Activated B cell treated with CpG ODN at 0.5 μM for 24 hours (primary cell): ENCODE results near the gene PRRC2B. TPM values are rescaled to one million over a fixed set of nuclear protein-coding genes. Genes with fewer than 3 reads are reported as not detected.

Experiments
- ATAC-seq: fragments of 200-7000 bp; cut with Tn5 transposase; one replicate; pipeline ENCODE4 v1.10.0; 2021; ENCODE audit warnings: low read depth, mild to moderate bottlenecking, moderate library complexity
- CTCF ChIA-PET: fragments of 350-600 bp; sonication (Branson Sonifier 250); formaldehyde crosslinking; loops from one replicate; lab custom pipeline; 2021; ENCODE audit warnings: antibody characterized with exemption; lab: Charles Lee
- POLR2A ChIA-PET: fragments of 350-600 bp; sonication (Branson Sonifier 250); formaldehyde crosslinking; loops from one replicate; lab custom pipeline; 2021; ENCODE audit warnings: antibody characterized with exemption; lab: Charles Lee
- DNase-seq: peaks from one replicate; pipeline ENCODE4 v3.0.0; 2022
- H3K27ac Mint-ChIP-seq: one replicate; pipeline ENCODE4 v1.8.0; 2020; ENCODE audit warnings: mixed read lengths
- H3K27me3 Mint-ChIP-seq: one replicate; pipeline ENCODE4 v1.8.0; 2021; ENCODE audit warnings: mixed read lengths
- H3K36me3 Mint-ChIP-seq: one replicate; pipeline ENCODE4 v1.8.0; 2021; ENCODE audit warnings: low read depth, mixed read lengths
- H3K4me1 Mint-ChIP-seq: one replicate; pipeline ENCODE4 v1.8.0; 2021; ENCODE audit warnings: mixed read lengths
- H3K4me3 Mint-ChIP-seq: one replicate; pipeline ENCODE4 v1.8.0; 2020; ENCODE audit warnings: mild to moderate bottlenecking, mixed read lengths
- H3K9me3 Mint-ChIP-seq: one replicate; pipeline ENCODE4 v1.8.0; 2020; ENCODE audit warnings: mixed read lengths
- CTCF ChIP-seq: fragments of 200-600 bp; IDR thresholded peaks from one replicate; pipeline ENCODE4 v1.8.0; 2022; ENCODE audit warnings: antibody characterized with exemption, mild to moderate bottlenecking
- intact Hi-C: fragments of 100-400 bp; cut with micrococcal nuclease; formaldehyde crosslinking; loops from one replicate; pipeline ENCODE4 v1.15.1; 2024
- total RNA-seq: library from RNA; stranded (reverse); gene quantifications from 2 replicates; pipeline ENCODE4 v1.2.3, GENCODE V29; 2022

PRRC2B gene
- total RNA-seq, 1 donor from 2014 or later: 206 TPM

GRCh38 chr9:131461166-131461565, 67.3 kb downstream of the PRRC2B start:
- CTCF ChIA-PET: no interaction called here

GRCh38 chr9:131464354-131465000, 70.6 kb downstream of the PRRC2B start:
- no peak overlapping the region for H3K4me3 Mint-ChIP-seq
- CTCF ChIA-PET: no interaction called here
- intact Hi-C loops: no loop called here

More at GRCh38 chr9:131461166-131461565, 67.3 kb downstream of the PRRC2B start:
- H3K4me1 Mint-ChIP-seq: no peaks in the 10 kb centered on the region
- ATAC-seq (no peak), DNase-seq (no peak)
- peaks cover 90% of the 10 kb centered on the region for H3K36me3 Mint-ChIP-seq
- POLR2A ChIA-PET: no interaction called here
- no peak overlapping the region for H3K4me3 Mint-ChIP-seq
- intact Hi-C loops: no loop called here
- no peaks in the 10 kb centered on the region for H3K9me3 Mint-ChIP-seq
- H3K27me3 Mint-ChIP-seq: no peaks in the 10 kb centered on the region
- TF ChIP-seq CTCF: no peak
- no peak overlapping the region for H3K27ac Mint-ChIP-seq

GRCh38 chr9:131465401-131465800, 71.5 kb downstream of the PRRC2B start:
- Mint-ChIP-seq H3K27me3 (no peaks in the 10 kb centered on the region), H3K4me1 (no peaks in the 10 kb centered on the region), H3K36me3 (peaks cover 86% of the 10 kb centered on the region), H3K4me3 (no peak overlapping the region), H3K27ac (no peak overlapping the region), H3K9me3 (no peaks in the 10 kb centered on the region)
- CTCF ChIA-PET: no interaction called here
- POLR2A ChIA-PET: no interaction called here
- no peak for ATAC-seq
- TF ChIP-seq CTCF: no peak
- intact Hi-C loops: no loop called here
- DNase-seq: no peak

More at GRCh38 chr9:131464354-131465000, 70.6 kb downstream of the PRRC2B start:
- Mint-ChIP-seq H3K36me3 (peaks cover 86% of the 10 kb centered on the region), H3K27me3 (no peaks in the 10 kb centered on the region), H3K4me1 (no peaks in the 10 kb centered on the region), H3K27ac (no peak overlapping the region), H3K9me3 (no peaks in the 10 kb centered on the region)
- DNase-seq (no peak), ATAC-seq (no peak)
- POLR2A ChIA-PET: no interaction called here
- TF ChIP-seq CTCF: no peak

- no peak overlapping the region for H3K4me3 Mint-ChIP-seq
- TF ChIP-seq CTCF: no peak
- ChIA-PET POLR2A (no interaction called here), CTCF (no interaction called here)
- peaks cover 87% of the 10 kb centered on the region for H3K36me3 Mint-ChIP-seq
- no peak for ATAC-seq
- H3K27me3 Mint-ChIP-seq: no peaks in the 10 kb centered on the region
- DNase-seq: no peak
- H3K27ac Mint-ChIP-seq: no peak overlapping the region
- intact Hi-C loops: no loop called here
- H3K4me1 Mint-ChIP-seq: no peaks in the 10 kb centered on the region
- H3K9me3 Mint-ChIP-seq: no peaks in the 10 kb centered on the region
Measured at GRCh38 chr9:131467214-131467935, 73.5 kb downstream of the PRRC2B start.

GRCh38 chr9:131468031-131468430, 74.1 kb downstream of the PRRC2B start:
- CTCF ChIA-PET: no interaction called here

More at GRCh38 chr9:131468031-131468430, 74.1 kb downstream of the PRRC2B start:
- no peak for ATAC-seq
- no peak overlapping the region for H3K4me3 Mint-ChIP-seq
- intact Hi-C loops: no loop called here
- DNase-seq: no peak
- POLR2A ChIA-PET: no interaction called here
- H3K27ac Mint-ChIP-seq: no peak overlapping the region
- no peak for TF ChIP-seq CTCF
- no peaks in the 10 kb centered on the region for H3K9me3 Mint-ChIP-seq
- no peaks in the 10 kb centered on the region for H3K27me3 Mint-ChIP-seq
- H3K36me3 Mint-ChIP-seq: peaks cover 88% of the 10 kb centered on the region
- no peaks in the 10 kb centered on the region for H3K4me1 Mint-ChIP-seq
